PC-9 (cell line): ENCODE measurements around the gene KIF21A. TPM values are rescaled to one million over a fixed set of nuclear protein-coding genes. Genes with fewer than 3 reads are reported as not detected.

Experiments
- BruUV-seq: library from RNA; stranded (reverse); fragments of 400-500 nt; replicated peaks from 2 replicates; lab custom pipeline; 2021; lab: Mats Ljungman, UMichigan
- CTCF ChIA-PET: fragments of 300-600 bp; sonication (Branson Sonifier 250); formaldehyde crosslinking; loops from one replicate; lab custom pipeline; 2022; ENCODE audit warnings: antibody characterized with exemption; lab: Charles Lee
- POLR2A ChIA-PET: fragments of 300-600 bp; sonication (Branson Sonifier 250); formaldehyde crosslinking; loops from one replicate; lab custom pipeline; 2022; ENCODE audit warnings: antibody characterized with exemption; ENCODE audit not compliant: unreplicated experiment; lab: Charles Lee
- DNase-seq, 2 experiments: peaks; one replicate each; pipeline versions ENCODE4 v3.0.0 to v3.0.0-alpha.2; 2015 to 2022; ENCODE audit warnings: mixed read lengths in 1 of 2
- H2AFZ ChIP-seq: fragments of 200-600 bp; sonication (generic); 2 replicates; pipeline ENCODE4 v1.8.1; 2017; ENCODE audit warnings: antibody characterized with exemption
- H3F3A ChIP-seq: fragments of 200-600 bp; sonication (generic); 2 replicates; pipeline ENCODE4 v1.8.1; 2017; ENCODE audit warnings: antibody characterized with exemption, mild to moderate bottlenecking, low read depth; ENCODE audit not compliant: insufficient read depth
- H3K27ac ChIP-seq: fragments of 200-600 bp; sonication (generic); 2 replicates; pipeline ENCODE4 v1.6.1; 2016; ENCODE audit warnings: mixed run types
- H3K27me3 ChIP-seq: fragments of 200-600 bp; sonication (generic); 2 replicates; pipeline ENCODE4 v1.6.1; 2016; ENCODE audit warnings: low read depth, mixed run types; ENCODE audit not compliant: insufficient read depth
- H3K36me3 ChIP-seq: fragments of 200-600 bp; sonication (generic); 2 replicates; pipeline ENCODE4 v1.6.1; 2016; ENCODE audit warnings: low read depth, mixed run types
- H3K4me1 ChIP-seq: fragments of 200-600 bp; sonication (generic); replicated peaks from 2 replicates; pipeline ENCODE4 v1.6.1; 2016; ENCODE audit warnings: mixed run types; ENCODE audit not compliant: insufficient read depth
- H3K4me2 ChIP-seq: fragments of 200-600 bp; sonication (generic); 2 replicates; pipeline ENCODE4 v1.6.1; 2017; ENCODE audit warnings: mixed run types
- H3K4me3 ChIP-seq: fragments of 200-600 bp; sonication (generic); 2 replicates; pipeline ENCODE4 v1.6.1; 2016; ENCODE audit warnings: mixed run types
- H3K79me2 ChIP-seq: fragments of 200-600 bp; sonication (generic); 2 replicates; pipeline ENCODE4 v1.6.1; 2017; ENCODE audit warnings: low read depth, mixed run types
- H3K9me2 ChIP-seq: fragments of 200-600 bp; sonication (generic); 2 replicates; pipeline ENCODE4 v1.8.1; 2017; ENCODE audit warnings: mild to moderate bottlenecking; ENCODE audit not compliant: insufficient read depth
- H3K9me3 ChIP-seq: fragments of 200-600 bp; sonication (generic); 2 replicates; pipeline ENCODE4 v1.8.1; 2016; ENCODE audit warnings: low read depth; ENCODE audit not compliant: insufficient read depth
- H4K20me1 ChIP-seq: fragments of 200-600 bp; sonication (generic); 2 replicates; pipeline ENCODE4 v1.8.1; 2017; ENCODE audit not compliant: insufficient read depth
- CTCF ChIP-seq: fragments of 200-600 bp; sonication (generic); conservative IDR thresholded peaks from 2 replicates; pipeline ENCODE4 v1.6.1; 2017; ENCODE audit warnings: mixed run types, antibody characterized with exemption, mild to moderate bottlenecking, moderate library complexity
- EZH2 ChIP-seq: fragments of 200-600 bp; sonication (generic); IDR thresholded peaks from 2 replicates; pipeline ENCODE4 v1.8.0; 2017; ENCODE audit warnings: antibody characterized with exemption, low read depth
- intact Hi-C: fragments of 100-400 bp; cut with micrococcal nuclease; formaldehyde crosslinking; loops from one replicate; pipeline ENCODE4 v1.10.0; 2022; ENCODE audit not compliant: unreplicated experiment
- total RNA-seq: library from RNA; stranded (reverse); gene quantifications from 2 replicates; pipeline ENCODE4 v1.2.3, GENCODE V29; 2021

The KIF21A gene
- total RNA-seq, 1 experiment from 2014 or later = 13.6 TPM

- TF ChIP-seq CTCF = no peak
- no peak for TF ChIP-seq EZH2
- H3K4me1 ChIP-seq = no peaks in the 10 kb centered on the region
- no TSS peak for BruUV-seq
- H3K27me3 ChIP-seq = no peaks in the 10 kb centered on the region
- H3K36me3 ChIP-seq = no peaks in the 10 kb centered on the region
- 0 out of 2 replicates have a peak, but pooled peaks cover 4% of the 10 kb centered on the region for H3K9me2 ChIP-seq
- CTCF ChIA-PET = no interaction called here
- no peak overlapping the region for H3K4me2 ChIP-seq
- no peaks in the 10 kb centered on the region for H4K20me1 ChIP-seq
- POLR2A ChIA-PET = no interaction called here
- no peak overlapping the region for H3K27ac ChIP-seq
- intact Hi-C loops = no loop called here
- H3K4me3 ChIP-seq = no peak overlapping the region
- H3K79me2 ChIP-seq = peaks cover 2% of the 10 kb centered on the region; the same call in 1 of the 2 replicates
- no peaks in the 10 kb centered on the region; the same call in 1 of the 2 replicates for H3F3A ChIP-seq
- DNase-seq = no peak
- H2AFZ ChIP-seq = no peak overlapping the region
- no peaks in the 10 kb centered on the region for H3K9me3 ChIP-seq
Measured at GRCh38 chr12:39401459-39401858, 41.5 kb downstream of the KIF21A start.

- no peak overlapping the region for H3K27ac ChIP-seq
- H3K79me2 ChIP-seq = 0 out of 2 replicates have a peak, but pooled peaks cover 2% of the 10 kb centered on the region
- no TSS peak for BruUV-seq
- no peaks in the 10 kb centered on the region for H3K9me3 ChIP-seq
- no peaks in the 10 kb centered on the region for H3F3A ChIP-seq
- no peak overlapping the region for H2AFZ ChIP-seq
- ChIA-PET POLR2A (no interaction called here), CTCF (no interaction called here)
- no peak overlapping the region for H3K4me3 ChIP-seq
- H3K36me3 ChIP-seq = no peaks in the 10 kb centered on the region
- TF ChIP-seq CTCF (no peak), EZH2 (no peak)
- H3K4me1 ChIP-seq = no peaks in the 10 kb centered on the region
- no peaks in the 10 kb centered on the region for H4K20me1 ChIP-seq
- H3K4me2 ChIP-seq = no peak overlapping the region
- H3K9me2 ChIP-seq = 0 out of 2 replicates have a peak, but pooled peaks cover 4% of the 10 kb centered on the region
- no peaks in the 10 kb centered on the region for H3K27me3 ChIP-seq
- DNase-seq = no peak
- intact Hi-C loops = no loop called here
Measured at GRCh38 chr12:39395866-39396265, 47.1 kb downstream of the KIF21A start.

GRCh38 chr12:39393890-39394289 lies 49.0 kb downstream of the KIF21A start:
- BruUV-seq = no TSS peak
- Histone ChIP-seq H3K9me3 (no peaks in the 10 kb centered on the region), H3K27ac (no peak overlapping the region), H3K4me1 (no peaks in the 10 kb centered on the region), H3K27me3 (no peaks in the 10 kb centered on the region), H3K9me2 (0 out of 2 replicates have a peak, but pooled peaks cover 4% of the 10 kb centered on the region), H2AFZ (no peak overlapping the region), H3F3A (no peaks in the 10 kb centered on the region), H3K79me2 (0 out of 2 replicates have a peak, but pooled peaks cover 2% of the 10 kb centered on the region), H4K20me1 (no peaks in the 10 kb centered on the region), H3K4me2 (no peak overlapping the region), H3K4me3 (no peak overlapping the region), H3K36me3 (no peaks in the 10 kb centered on the region)
- no peak for DNase-seq
- TF ChIP-seq CTCF (no peak), EZH2 (no peak)
- ChIA-PET POLR2A (no interaction called here), CTCF (interaction anchor here (0.5 kb wide), 1 partner anchor 735 kb away, joined by 4 read pairs; no protein-coding TSS in a partner anchor)
- intact Hi-C loops = no loop called here
